Measurements from ENCODE around the gene TM4SF4.

GRCh38 chr3:149506965-149507364 is 32.5 kb downstream of the TM4SF4 start:
- no peak for TF ChIP-seq POLR2A (IDR thresholded peaks at IDR 0.05)
- TF ChIP-seq, protein P1, sequence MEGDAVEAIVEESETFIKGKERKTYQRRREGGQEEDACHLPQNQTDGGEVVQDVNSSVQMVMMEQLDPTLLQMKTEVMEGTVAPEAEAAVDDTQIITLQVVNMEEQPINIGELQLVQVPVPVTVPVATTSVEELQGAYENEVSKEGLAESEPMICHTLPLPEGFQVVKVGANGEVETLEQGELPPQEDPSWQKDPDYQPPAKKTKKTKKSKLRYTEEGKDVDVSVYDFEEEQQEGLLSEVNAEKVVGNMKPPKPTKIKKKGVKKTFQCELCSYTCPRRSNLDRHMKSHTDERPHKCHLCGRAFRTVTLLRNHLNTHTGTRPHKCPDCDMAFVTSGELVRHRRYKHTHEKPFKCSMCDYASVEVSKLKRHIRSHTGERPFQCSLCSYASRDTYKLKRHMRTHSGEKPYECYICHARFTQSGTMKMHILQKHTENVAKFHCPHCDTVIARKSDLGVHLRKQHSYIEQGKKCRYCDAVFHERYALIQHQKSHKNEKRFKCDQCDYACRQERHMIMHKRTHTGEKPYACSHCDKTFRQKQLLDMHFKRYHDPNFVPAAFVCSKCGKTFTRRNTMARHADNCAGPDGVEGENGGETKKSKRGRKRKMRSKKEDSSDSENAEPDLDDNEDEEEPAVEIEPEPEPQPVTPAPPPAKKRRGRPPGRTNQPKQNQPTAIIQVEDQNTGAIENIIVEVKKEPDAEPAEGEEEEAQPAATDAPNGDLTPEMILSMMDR (IDR thresholded peaks at IDR 0.05) = no peak
